Measurements from ENCODE around the gene CLRN1.

DNA sequence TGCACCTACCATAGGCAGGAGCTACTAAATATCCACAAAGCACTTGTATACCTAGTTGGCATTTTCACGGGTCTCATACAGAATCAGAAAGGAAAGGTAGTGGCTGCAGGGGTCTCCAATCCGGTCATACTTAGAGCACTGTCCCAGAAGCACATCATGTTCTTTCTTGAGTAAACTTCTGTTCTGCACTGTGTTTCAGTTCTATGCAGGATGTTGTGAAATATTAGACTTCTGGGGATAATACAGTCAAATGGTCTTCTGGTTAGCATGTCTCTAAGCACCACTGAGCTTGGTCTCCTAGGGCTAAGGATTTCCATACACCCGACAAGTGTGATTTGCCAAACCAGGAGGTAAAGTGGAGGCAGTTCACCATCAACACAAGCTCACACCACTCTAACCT lies 95.2 kb downstream of the CLRN1 start:
- TF ChIP-seq TCF4 (CRISPR knock-in tag; IDR thresholded peaks at IDR 0.05; ENCODE audit: borderline replicate concordance) (no peak), PPARA (CRISPR knock-in tag; IDR thresholded peaks at IDR 0.05; ENCODE audit: borderline replicate concordance) (no peak), TOX (CRISPR knock-in tag; IDR thresholded peaks at IDR 0.05; ENCODE audit: borderline replicate concordance) (no peak), BACH2 (CRISPR knock-in tag; IDR thresholded peaks at IDR 0.05; ENCODE audit: borderline replicate concordance) (no peak), ZFP3 (CRISPR knock-in tag; IDR thresholded peaks at IDR 0.05) (no peak), ESRRG (CRISPR knock-in tag; IDR thresholded peaks at IDR 0.05) (no peak), RARB (CRISPR knock-in tag; IDR thresholded peaks at IDR 0.05) (no peak), ARNTL (CRISPR knock-in tag; IDR thresholded peaks at IDR 0.05; ENCODE audit: borderline replicate concordance, low read depth) (no peak), ZNF8 (CRISPR knock-in tag; IDR thresholded peaks at IDR 0.05) (no peak)
- TF ChIP-seq, protein P1, sequence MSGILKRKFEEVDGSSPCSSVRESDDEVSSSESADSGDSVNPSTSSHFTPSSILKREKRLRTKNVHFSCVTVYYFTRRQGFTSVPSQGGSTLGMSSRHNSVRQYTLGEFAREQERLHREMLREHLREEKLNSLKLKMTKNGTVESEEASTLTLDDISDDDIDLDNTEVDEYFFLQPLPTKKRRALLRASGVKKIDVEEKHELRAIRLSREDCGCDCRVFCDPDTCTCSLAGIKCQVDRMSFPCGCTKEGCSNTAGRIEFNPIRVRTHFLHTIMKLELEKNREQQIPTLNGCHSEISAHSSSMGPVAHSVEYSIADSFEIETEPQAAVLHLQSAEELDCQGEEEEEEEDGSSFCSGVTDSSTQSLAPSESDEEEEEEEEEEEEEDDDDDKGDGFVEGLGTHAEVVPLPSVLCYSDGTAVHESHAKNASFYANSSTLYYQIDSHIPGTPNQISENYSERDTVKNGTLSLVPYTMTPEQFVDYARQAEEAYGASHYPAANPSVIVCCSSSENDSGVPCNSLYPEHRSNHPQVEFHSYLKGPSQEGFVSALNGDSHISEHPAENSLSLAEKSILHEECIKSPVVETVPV (CRISPR knock-in tag; IDR thresholded peaks at IDR 0.05), result no peak
- TF ChIP-seq, protein P2, sequence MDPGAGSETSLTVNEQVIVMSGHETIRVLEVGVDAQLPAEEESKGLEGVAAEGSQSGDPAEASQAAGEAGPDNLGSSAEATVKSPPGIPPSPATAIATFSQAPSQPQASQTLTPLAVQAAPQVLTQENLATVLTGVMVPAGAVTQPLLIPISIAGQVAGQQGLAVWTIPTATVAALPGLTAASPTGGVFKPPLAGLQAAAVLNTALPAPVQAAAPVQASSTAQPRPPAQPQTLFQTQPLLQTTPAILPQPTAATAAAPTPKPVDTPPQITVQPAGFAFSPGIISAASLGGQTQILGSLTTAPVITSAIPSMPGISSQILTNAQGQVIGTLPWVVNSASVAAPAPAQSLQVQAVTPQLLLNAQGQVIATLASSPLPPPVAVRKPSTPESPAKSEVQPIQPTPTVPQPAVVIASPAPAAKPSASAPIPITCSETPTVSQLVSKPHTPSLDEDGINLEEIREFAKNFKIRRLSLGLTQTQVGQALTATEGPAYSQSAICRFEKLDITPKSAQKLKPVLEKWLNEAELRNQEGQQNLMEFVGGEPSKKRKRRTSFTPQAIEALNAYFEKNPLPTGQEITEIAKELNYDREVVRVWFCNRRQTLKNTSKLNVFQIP (CRISPR knock-in tag; IDR thresholded peaks at IDR 0.05; ENCODE audit: borderline replicate concordance, low read depth), result no peak
- TF ChIP-seq, protein P3, sequence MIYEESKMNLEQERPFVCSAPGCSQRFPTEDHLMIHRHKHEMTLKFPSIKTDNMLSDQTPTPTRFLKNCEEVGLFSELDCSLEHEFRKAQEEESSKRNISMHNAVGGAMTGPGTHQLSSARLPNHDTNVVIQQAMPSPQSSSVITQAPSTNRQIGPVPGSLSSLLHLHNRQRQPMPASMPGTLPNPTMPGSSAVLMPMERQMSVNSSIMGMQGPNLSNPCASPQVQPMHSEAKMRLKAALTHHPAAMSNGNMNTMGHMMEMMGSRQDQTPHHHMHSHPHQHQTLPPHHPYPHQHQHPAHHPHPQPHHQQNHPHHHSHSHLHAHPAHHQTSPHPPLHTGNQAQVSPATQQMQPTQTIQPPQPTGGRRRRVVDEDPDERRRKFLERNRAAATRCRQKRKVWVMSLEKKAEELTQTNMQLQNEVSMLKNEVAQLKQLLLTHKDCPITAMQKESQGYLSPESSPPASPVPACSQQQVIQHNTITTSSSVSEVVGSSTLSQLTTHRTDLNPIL (CRISPR knock-in tag; IDR thresholded peaks at IDR 0.05; ENCODE audit: low read depth), result no peak

All from SK-N-SH treated with all-trans-retinoic acid at 6 μM for 48 hours (cell line).